Neural progenitor cell (in vitro differentiated cells): ENCODE measurements around the gene LGR6. TPM values are rescaled to one million over a fixed set of nuclear protein-coding genes. Genes with fewer than 3 reads are reported as not detected.

Experiments
- DNase-seq: peaks from one replicate; pipeline ENCODE4 v3.0.0-alpha.2; 2016; ENCODE audit warnings: low spot score
- H2AFZ ChIP-seq: fragments of 200-600 bp; sonication (generic); replicated peaks from 2 replicates; pipeline ENCODE4 v1.6.1; 2016; ENCODE audit warnings: antibody characterized with exemption
- H3F3A ChIP-seq: fragments of 200-600 bp; sonication (generic); 2 replicates; pipeline ENCODE4 v1.6.1; 2016; ENCODE audit warnings: antibody characterized with exemption, low read depth
- H3K27ac ChIP-seq: fragments of 200-600 bp; sonication (generic); 2 replicates; pipeline ENCODE4 v1.5.1; 2016; ENCODE audit warnings: mild to moderate bottlenecking
- H3K27me3 ChIP-seq: fragments of 200-600 bp; sonication (generic); 2 replicates; pipeline ENCODE4 v1.6.1; 2016; ENCODE audit warnings: mild to moderate bottlenecking, moderate library complexity
- H3K36me3 ChIP-seq: fragments of 200-600 bp; sonication (generic); 2 replicates; pipeline ENCODE4 v1.5.1; 2016
- H3K4me1 ChIP-seq: fragments of 200-600 bp; sonication (generic); 2 replicates; pipeline ENCODE4 v1.6.1; 2016; ENCODE audit warnings: mixed run types
- H3K4me2 ChIP-seq: fragments of 200-600 bp; sonication (generic); 2 replicates; pipeline ENCODE4 v1.6.1; 2016
- H3K4me3 ChIP-seq: fragments of 200-600 bp; sonication (generic); 2 replicates; pipeline ENCODE4 v1.5.1; 2016
- H3K79me2 ChIP-seq: fragments of 200-600 bp; sonication (generic); 2 replicates; pipeline ENCODE4 v1.6.1; 2016; ENCODE audit warnings: low read depth
- H3K9ac ChIP-seq: fragments of 200-600 bp; sonication (generic); 2 replicates; pipeline ENCODE4 v1.6.1; 2016
- H3K9me3 ChIP-seq: fragments of 200-600 bp; sonication (generic); 2 replicates; pipeline ENCODE4 v1.5.1; 2016; ENCODE audit warnings: low read depth
- H4K20me1 ChIP-seq: fragments of 200-600 bp; sonication (generic); 2 replicates; pipeline ENCODE4 v1.6.1; 2016; ENCODE audit warnings: low read depth
- H3K27ac Mint-ChIP-seq: 3 replicates; pipeline ENCODE4 v1.8.0; 2021; ENCODE audit warnings: mixed read lengths
- H3K27me3 Mint-ChIP-seq: 2 replicates; pipeline ENCODE4 v1.8.0; 2022; ENCODE audit warnings: low read depth, mild to moderate bottlenecking, inconsistent platforms, moderate library complexity, mixed read lengths; ENCODE audit not compliant: insufficient read depth
- H3K36me3 Mint-ChIP-seq: 3 replicates; pipeline ENCODE4 v1.8.0; 2021; ENCODE audit warnings: mixed read lengths
- H3K4me1 Mint-ChIP-seq: 3 replicates; pipeline ENCODE4 v1.8.0; 2021; ENCODE audit warnings: mixed read lengths
- H3K4me3 Mint-ChIP-seq: 3 replicates; pipeline ENCODE4 v1.8.0; 2021; ENCODE audit warnings: mild to moderate bottlenecking, moderate library complexity, mixed read lengths
- H3K9me3 Mint-ChIP-seq: 3 replicates; pipeline ENCODE4 v1.8.0; 2020; ENCODE audit warnings: mixed read lengths
- CTCF ChIP-seq: fragments of 200-600 bp; sonication (generic); IDR thresholded peaks from 2 replicates; pipeline ENCODE4 v1.5.1; 2017; ENCODE audit warnings: antibody characterized with exemption, mild to moderate bottlenecking
- EZH2 ChIP-seq: fragments of 200-600 bp; sonication (generic); IDR thresholded peaks from 2 replicates; pipeline ENCODE4 v1.6.1; 2017; ENCODE audit warnings: antibody characterized with exemption, mild to moderate bottlenecking, moderate library complexity
- EZH2phosphoT487 ChIP-seq: fragments of 200-600 bp; sonication (generic); IDR thresholded peaks from 2 replicates; pipeline ENCODE4 v1.6.1; 2017; ENCODE audit warnings: antibody characterized with exemption
- total RNA-seq: library from RNA; depleted of rRNA; stranded (reverse); fragments of >200 nt; gene quantifications from 2 replicates; pipeline ENCODE4 v1.2.3, GENCODE V29; 2015; ENCODE audit warnings: low replicate concordance

Gene LGR6
- total RNA-seq, 1 donor from 2014 or later, result not detected

GRCh38 chr1:202170726-202171125 is 22.9 kb upstream of the LGR6 start:
- Mint-ChIP-seq H3K9me3 (no peaks in the 10 kb centered on the region), H3K4me1 (peaks cover 8% of the 10 kb centered on the region), H3K36me3 (no peaks in the 10 kb centered on the region), H3K27ac (no peak overlapping the region), H3K4me3 (no peak overlapping the region), H3K27me3 (peaks cover 9% of the 10 kb centered on the region)
- Histone ChIP-seq H3K9me3 (no peaks in the 10 kb centered on the region), H3K4me2 (no peak overlapping the region), H3K79me2 (no peaks in the 10 kb centered on the region), H4K20me1 (no peaks in the 10 kb centered on the region), H3K9ac (no peak overlapping the region), H3K4me3 (no peak overlapping the region), H3K27ac (no peak overlapping the region), H3F3A (peaks cover 4% of the 10 kb centered on the region), H3K36me3 (no peaks in the 10 kb centered on the region), H3K4me1 (peaks cover 4% of the 10 kb centered on the region), H2AFZ (no peak overlapping the region), H3K27me3 (no peaks in the 10 kb centered on the region)
- DNase-seq, result no peak
- no peak for TF ChIP-seq EZH2
- no peak for TF ChIP-seq CTCF
- TF ChIP-seq EZH2phosphoT487, result no peak

DNA sequence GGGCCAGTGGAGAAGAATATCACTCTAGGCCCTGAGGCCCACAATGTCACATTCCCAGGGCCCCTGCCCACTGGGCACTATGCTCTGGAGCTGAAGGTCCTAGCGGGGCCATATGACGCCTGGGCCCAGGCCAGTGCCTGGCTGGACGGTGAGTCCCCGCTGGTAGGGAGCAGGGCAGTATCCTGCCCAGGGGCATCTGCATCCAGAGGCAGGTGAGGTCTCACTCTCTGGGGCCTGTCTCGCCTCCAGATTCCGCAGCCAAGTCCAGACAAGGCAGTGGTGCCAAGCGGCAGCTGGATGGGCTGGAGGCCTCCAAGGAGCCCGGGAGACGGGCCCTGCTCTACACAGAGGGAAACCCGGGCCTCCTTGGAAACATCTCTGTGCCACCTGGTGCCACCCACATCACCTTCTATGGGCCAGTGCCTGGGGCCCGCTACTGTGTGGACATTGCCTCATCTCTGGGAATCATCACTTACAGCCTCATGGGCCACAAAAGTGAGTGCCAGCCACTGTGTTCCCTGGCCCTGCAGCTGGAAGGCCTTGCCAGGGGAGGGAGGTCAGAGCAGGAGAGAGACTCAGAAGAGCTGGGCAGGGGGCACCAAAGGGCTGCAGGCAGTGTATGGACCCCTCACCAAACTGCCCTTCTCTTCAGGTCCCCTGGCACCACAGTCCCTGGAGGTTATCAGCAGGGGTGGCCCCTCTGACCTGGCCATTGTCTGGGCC is 22.1 kb upstream of the LGR6 start:
- no peak overlapping the region for H3K9ac ChIP-seq
- no peaks in the 10 kb centered on the region for H3K27me3 ChIP-seq
- Mint-ChIP-seq H3K27me3 (peaks cover 9% of the 10 kb centered on the region), H3K27ac (no peak overlapping the region), H3K36me3 (no peaks in the 10 kb centered on the region), H3K4me3 (no peak overlapping the region), H3K4me1 (peaks cover 8% of the 10 kb centered on the region), H3K9me3 (no peaks in the 10 kb centered on the region)
- H4K20me1 ChIP-seq, result no peaks in the 10 kb centered on the region
- H3K4me2 ChIP-seq, result no peak overlapping the region
- no peaks in the 10 kb centered on the region for H3K4me1 ChIP-seq
- H2AFZ ChIP-seq, result no peak overlapping the region
- no peak for DNase-seq
- peaks cover 4% of the 10 kb centered on the region for H3F3A ChIP-seq
- H3K79me2 ChIP-seq, result no peaks in the 10 kb centered on the region
- no peak for TF ChIP-seq EZH2
- no peak for TF ChIP-seq EZH2phosphoT487
- no peak for TF ChIP-seq CTCF
- no peak overlapping the region for H3K4me3 ChIP-seq
- H3K9me3 ChIP-seq, result no peaks in the 10 kb centered on the region
- H3K27ac ChIP-seq, result no peak overlapping the region
- no peaks in the 10 kb centered on the region for H3K36me3 ChIP-seq

DNA sequence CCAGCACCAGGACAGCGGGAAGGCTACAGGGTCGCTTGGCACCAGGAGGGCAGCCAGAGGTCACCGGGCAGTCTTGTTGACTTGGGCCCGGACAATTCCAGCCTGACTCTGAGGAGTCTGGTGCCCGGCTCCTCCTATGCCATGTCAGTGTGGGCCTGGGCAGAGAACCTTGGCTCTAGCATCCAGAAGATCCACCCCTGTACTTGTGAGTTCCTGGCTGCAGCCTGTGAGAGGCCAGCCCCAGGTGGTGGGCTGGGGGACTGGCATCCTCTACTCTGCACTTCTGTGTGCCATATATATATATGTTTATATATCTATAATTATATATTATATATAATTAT is 21.6 kb upstream of the LGR6 start:
- no peaks in the 10 kb centered on the region for H3K27me3 ChIP-seq
- Mint-ChIP-seq H3K4me3 (no peak overlapping the region), H3K9me3 (no peaks in the 10 kb centered on the region), H3K4me1 (peaks cover 4% of the 10 kb centered on the region), H3K27me3 (peaks cover 9% of the 10 kb centered on the region), H3K27ac (no peak overlapping the region), H3K36me3 (no peaks in the 10 kb centered on the region)
- H2AFZ ChIP-seq, result no peak overlapping the region
- no peaks in the 10 kb centered on the region for H4K20me1 ChIP-seq
- TF ChIP-seq CTCF, result no peak
- no peak for TF ChIP-seq EZH2
- TF ChIP-seq EZH2phosphoT487, result no peak
- no peaks in the 10 kb centered on the region for H3K79me2 ChIP-seq
- H3K9me3 ChIP-seq, result no peaks in the 10 kb centered on the region
- H3K36me3 ChIP-seq, result no peaks in the 10 kb centered on the region
- no peak overlapping the region for H3K9ac ChIP-seq
- H3K4me3 ChIP-seq, result no peak overlapping the region
- peaks cover 4% of the 10 kb centered on the region for H3F3A ChIP-seq
- DNase-seq, result no peak
- H3K4me2 ChIP-seq, result no peak overlapping the region
- H3K27ac ChIP-seq, result no peak overlapping the region
- H3K4me1 ChIP-seq, result no peaks in the 10 kb centered on the region
